Measurements from ENCODE around the gene ACKR3.

- no peak for TF ChIP-seq CTCF (IDR thresholded peaks at IDR 0.05)
- no peak for TF ChIP-seq POLR2A (IDR thresholded peaks at IDR 0.05)
Observed at GRCh38 chr2:236602678-236603077, 33.1 kb downstream of the ACKR3 start.
